Astrocyte (in vitro differentiated cells and primary cell): ENCODE results near the gene PRKCA.

Source experiments
- EZH2 ChIP-seq: IDR thresholded peaks from 2 replicates; pipeline ENCODE4 v1.6.1; 2012; ENCODE audit warnings: mild to moderate bottlenecking, low read length, inconsistent platforms; ENCODE audit not compliant: insufficient read depth
- TF ChIP-seq, protein P1 (sequence below): IDR thresholded peaks from 2 replicates; pipeline ENCODE4 v1.5.1; 2011; ENCODE audit warnings: low read depth, mild to moderate bottlenecking, inconsistent platforms, low read length, moderate library complexity; ENCODE audit not compliant: insufficient read depth

DNA sequence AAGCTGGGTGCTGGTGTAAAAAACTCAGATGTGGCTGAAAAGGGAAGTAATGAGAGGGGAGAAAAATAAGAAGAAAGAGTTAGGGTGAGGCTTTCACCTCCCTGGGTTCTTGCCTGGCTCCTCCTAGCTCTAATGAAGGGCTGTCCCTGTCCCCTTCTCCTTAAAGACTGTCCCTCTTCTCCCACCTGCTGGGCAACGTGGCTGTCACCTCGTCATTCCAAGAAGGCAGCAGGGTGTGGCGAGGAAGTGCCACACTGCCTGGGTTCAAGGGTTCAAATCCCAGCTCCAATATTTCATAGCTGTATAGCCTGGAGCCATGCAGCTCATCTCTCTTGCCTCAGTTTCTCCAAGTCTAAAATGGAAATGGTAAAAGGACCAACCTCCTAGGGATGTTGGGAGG lies 410.0 kb downstream of the PRKCA start:
- TF ChIP-seq, protein P1, sequence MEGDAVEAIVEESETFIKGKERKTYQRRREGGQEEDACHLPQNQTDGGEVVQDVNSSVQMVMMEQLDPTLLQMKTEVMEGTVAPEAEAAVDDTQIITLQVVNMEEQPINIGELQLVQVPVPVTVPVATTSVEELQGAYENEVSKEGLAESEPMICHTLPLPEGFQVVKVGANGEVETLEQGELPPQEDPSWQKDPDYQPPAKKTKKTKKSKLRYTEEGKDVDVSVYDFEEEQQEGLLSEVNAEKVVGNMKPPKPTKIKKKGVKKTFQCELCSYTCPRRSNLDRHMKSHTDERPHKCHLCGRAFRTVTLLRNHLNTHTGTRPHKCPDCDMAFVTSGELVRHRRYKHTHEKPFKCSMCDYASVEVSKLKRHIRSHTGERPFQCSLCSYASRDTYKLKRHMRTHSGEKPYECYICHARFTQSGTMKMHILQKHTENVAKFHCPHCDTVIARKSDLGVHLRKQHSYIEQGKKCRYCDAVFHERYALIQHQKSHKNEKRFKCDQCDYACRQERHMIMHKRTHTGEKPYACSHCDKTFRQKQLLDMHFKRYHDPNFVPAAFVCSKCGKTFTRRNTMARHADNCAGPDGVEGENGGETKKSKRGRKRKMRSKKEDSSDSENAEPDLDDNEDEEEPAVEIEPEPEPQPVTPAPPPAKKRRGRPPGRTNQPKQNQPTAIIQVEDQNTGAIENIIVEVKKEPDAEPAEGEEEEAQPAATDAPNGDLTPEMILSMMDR = no peak
- no peak for TF ChIP-seq EZH2
